ENCODE results near the gene FAM78A.
"Not testable (repeated sequence)": the region's sequence is repeated elsewhere in the genome, so short reads cannot be mapped to it uniquely, and the experiment has no call there.

FAM78A gene

DNA sequence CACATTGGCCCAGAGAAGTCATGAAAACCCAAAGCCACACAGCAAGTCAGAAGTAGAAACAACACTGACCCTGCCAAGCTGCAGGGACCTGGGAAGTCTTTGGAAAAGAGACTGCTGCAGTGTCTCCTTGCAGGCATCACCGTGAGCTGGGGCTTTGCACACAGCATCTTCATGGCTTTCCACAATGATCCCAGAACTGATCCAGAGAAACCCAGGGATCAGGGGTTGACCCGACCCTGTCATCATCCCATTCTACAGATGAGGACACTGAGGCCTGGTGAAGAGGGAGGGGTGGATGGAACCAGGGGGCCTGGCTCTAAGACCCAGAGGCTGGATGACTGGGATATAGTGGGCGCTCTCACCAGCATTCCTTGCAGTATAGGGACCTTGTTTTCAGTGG is 4.3 kb upstream of the FAM78A start:
- no peak for DNase-seq

DNA sequence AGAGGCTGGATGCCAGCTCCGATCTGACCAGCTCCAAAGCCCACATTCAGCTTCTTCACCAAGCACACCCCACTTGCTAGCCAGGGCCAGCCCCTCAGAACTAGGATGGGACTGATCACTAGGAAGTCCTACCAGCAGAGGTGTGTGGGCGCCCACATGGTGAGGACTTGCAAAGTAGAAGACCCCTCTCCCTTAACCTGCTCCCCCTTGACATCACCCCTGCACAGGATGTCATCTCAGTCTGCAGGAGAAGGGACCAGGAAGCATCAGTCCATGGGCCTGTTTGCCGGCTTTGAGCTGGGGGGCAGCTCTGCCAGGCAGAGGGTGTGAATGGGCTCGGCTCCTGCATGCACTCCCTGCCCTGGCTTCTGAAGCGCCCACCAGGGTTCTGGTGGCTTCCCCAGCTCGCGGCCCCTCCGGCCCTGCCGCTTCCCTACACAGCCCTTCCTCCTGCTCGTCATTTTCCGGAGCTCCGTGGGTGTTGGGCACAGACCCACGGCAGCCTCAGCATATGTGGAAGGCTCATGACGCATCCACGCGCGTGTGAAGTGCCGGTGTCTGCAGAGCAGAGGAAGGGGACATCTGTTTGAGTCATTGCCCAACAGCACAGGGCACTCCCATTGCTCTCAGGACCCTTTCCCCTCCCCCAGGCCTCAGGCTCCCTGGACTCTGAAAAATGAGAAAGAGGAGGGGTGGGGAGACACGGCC is 3.7 kb upstream of the FAM78A start:
- no peak for DNase-seq

DNA sequence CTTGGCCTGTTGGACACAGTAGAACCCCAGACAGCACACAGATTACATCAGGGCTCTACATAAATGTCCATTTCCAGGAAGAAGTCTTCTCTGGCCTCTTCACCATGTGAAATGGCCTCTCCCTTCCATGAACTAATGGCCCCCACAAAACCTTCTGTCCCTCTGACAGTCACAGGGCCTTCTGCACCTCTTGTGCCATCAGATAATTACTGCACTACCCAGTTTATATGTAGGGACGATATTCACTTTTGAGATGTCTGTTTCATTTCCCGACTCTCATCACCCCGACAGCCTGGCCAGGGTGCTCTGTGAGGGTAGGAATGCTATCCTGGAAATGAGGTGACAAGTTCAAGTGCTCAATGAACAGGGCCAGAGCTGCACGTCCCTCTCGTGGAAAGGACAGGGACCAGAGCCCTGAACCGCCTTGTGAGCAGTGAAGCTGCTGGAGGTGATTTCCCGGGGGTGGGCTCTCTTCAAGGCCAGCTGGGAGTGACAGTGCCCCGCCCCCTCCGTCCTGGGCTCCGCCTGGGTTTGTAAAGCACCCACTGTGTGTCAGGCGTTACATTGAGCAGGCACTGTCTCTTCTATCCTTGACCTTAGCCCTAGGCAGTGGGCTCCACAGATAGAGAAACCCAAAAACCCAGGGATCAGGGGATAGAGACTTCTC is 3.0 kb upstream of the FAM78A start:
- DNase-seq = no peak

DNA sequence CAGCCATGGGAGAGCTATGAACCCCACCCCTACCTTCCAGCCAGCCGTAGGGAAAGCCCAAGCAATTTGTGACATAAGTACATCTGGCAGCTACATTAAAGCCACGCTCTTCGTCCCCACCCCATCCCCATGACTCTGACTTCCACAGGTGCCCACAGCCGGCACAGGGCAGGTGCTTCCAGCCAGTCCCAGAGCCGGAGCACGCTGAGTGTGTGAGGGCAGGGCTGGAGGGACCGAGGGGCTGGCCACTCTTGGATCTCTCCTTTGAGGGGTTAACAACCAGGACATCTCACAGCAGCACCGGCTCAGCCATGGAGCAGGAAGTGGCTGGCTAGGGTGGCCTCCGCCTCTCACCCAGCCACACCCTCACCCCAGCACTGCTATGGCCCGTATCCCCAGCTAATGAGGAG is 2.4 kb upstream of the FAM78A start:
- DNase-seq = no peak

DNA sequence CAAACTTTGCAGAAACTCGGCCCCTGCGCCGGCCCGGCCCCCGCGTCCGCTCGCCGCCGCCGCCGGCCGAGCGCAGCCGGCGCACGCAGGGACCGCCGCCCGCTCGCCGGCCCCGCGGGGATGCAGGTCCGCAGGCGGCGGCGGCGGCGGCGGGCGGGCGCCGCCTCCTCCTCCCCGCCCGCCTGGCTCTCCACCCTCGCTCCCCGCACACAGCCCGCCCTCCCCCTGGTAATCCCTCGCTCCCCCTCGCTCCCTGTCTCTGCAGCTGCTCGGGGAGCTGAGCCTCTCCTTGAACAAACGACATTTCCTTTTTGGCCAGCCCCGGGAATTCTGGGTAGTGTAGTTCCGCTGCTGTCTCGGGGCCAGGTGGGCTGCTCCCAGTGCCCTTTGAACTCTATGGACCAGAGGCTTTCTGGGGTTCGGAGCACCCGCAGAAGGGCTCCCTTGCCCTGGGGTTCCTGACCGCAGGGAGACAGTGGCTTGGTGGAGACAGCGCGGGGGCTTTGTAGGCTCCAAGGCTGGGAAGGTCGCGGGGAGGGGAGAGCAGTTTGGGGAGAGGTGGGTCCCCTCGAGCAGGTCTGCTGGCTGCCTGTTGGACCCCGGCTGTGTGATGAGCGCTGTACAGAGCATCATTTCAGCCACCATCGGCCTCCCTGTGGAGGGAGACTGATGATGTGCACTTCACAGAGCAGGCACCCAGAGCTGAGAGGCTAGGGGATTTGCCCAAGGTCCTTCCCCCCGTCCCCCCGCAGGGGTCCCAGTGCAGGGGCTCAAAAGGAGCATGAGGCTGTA is 1.8 kb upstream of the FAM78A start:
- DNase-seq = peak; percentile 97

DNA sequence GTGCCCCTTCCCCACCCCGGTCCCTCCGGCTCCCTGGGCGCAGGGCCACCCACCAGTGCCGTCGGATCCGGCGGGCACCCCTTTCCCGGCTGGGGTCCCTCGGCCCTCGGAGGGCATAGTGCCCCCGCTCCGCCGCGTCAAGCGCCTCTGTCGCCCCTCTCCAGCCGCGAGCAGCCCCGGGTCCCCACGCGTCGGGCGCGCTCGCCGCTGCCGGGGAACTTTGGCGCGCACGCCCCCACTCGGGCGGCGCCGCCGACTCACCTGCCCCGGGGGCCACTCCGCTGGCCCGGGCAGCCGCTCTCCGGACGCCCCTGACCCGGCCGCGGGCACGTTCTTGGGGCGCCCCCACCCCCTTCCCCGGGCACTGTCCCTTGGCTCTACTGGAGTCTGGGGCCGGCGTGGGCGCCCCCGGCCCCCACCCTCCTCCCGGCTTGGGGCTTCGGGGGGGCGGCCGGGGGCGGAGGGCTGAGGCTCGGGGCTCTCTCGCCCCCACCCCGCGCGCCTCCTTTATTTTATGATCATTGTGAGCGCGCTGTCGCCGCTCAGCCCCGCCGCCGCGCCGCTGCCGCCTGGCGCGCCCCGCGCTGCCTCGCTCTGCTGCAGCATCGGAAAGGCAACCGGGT is 1.1 kb upstream of the FAM78A start:
- DNase-seq = peak; percentile 47

DNA sequence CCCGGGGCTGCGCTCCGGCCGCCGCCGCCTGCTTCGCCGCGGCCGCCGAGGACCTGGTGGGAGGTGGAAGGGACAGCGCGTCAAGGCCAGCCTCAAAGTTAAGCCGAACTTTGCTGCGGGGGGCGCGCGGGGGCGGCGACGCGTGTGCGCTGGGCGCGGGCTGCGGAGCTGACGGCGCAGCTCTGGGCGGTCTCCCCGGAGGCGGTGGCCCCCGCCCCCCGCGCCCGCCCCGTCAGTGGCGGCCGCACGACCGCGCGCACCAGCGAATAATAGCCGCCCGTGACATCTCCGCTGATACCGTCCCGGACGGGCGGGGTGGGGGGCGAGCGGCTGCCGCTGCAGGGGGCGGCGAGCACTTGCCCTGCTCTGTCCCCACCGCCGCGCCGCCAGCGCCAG is 579 bp upstream of the FAM78A start:
- DNase-seq = peak; percentile 31

DNA sequence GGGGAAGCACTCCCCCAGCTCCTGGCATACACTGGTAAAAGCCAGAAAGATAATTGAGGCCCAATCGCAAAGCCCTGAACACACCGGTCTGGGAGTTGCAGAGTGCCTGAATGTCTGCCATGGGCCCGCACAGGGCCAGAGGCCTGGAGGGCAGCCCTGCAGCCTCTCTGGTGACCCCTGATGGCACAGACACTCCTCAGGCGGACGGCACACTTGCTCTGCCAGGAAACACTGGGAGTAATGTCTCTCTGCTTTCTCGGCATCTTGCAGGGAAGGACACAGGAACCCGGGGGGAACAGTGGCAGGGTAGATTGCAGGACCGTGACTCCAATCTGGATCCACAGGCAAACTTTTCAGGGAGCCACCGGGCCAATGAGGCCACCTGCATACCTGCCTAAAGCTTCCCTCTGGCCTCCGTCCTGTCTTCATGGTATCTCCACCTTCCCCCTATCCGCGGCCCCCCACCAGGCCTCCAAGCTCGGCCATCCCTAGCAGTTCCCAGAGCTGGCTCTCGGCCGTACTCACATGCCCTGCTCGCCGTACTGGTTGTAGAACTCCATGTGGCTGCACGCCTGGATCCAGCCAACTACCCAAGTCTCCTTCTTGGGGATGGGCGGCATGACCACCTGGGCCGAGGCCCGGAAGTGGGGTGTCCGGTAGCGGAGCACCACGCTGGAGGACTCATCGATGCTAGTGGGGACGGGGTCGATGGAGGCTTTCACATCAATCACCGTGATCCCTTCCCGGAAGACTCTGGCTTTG is 797 bp downstream of the FAM78A start:
- peak; percentile 42 for DNase-seq

DNA sequence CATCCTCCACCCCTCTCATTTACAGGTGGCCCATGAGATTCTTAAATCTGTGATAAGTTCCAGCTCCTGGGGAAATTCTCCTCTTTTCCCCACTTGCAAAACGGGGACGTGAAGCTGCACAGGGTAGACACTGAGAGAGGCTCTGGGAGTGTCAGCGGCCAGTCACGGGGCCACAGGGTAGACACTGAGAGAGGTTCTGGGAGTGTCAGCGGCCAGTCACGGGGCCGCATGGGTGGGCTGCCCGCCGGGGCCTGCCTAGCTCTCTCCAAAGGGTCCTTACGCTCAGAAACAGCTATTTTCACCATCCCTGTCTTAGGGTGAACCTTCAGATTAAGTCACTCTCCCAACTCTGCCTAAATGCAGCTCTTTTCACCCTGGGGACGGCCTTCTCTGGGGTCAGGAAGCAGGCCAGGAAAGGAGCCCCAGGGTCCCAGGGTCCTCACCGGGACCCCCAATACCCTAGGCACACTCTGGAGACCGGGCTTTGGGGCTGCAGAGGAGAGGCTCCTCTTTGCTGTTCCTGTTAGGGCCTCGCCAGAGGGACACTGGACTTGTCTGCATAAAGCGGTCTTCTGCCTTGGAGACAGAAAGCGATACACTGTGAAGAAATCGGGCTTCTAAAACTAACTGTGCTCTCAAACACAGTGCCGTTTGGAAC is 1.5 kb downstream of the FAM78A start:
- no peak for DNase-seq

DNA sequence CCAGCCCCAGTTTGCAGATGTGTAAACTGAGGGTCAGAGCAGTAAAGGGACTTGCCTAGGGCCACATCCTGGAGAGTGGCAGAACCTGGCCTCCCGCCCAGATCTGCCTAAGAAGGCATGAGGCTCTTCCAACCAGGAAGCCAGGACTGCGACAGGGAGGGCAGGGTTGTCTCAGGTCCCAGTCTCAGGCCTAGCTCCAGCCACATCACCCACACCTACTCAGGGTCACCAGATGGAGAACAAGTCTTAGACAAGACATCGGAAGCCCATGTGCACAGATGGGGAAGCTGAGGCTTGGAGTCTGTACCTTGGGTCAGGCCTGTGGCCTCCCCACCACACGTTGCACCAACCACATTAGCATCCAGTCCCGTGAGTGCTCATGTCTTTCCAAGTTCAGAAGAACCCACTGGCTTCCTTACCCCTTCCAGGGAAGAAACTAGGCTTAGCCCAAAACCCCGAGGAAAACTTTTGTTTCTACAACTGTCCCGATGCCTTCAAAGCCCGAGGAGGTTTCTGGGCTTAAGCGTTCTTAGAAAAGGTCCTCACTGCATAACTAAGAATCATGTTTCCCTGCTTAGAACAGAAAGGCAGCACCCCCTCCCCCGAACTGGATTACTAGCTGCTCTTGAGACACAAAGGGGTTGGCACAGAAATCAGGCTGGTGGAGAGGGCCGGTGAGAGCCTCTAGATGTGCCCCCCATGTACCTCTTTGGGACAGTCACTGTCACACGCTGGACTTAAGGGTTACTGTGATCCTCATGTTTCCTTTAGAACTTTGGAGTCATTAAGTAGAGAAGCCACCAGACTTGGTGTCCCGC is 2.2 kb downstream of the FAM78A start:
- DNase-seq = peak; percentile 23

DNA sequence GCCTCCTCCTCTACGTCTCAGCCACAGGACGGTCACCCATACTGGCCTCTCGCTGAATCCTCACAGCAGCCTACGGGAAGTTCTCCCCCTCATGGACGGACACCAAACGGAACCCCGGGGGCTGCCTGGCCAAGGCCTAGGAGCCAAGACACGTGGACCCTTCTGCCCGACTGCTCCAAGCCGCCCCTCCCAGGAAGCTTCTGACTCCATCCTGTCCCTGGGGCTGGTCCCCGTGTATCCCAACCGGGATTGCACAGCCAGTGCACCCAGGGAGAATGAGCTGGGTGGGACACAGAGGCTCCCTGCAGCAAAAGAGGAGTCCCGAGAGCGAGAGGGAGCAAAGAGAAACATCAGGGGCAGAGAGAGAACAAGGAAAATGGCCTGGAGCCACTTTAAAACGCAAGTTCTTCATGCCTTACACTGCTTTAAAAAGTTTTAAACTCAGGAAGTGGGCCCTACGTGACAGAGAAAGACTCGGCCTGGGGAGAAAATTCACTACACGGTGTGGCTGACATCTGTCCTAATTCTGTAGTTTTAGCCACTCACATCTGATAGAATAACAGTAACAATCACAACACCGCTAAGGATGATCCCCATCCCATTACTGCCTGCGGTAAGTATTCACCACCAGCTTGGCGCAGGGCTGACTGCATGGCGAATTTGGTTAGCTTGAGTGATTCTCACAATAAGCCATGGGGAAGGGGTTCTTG is 3.0 kb downstream of the FAM78A start:
- DNase-seq = no peak

DNA sequence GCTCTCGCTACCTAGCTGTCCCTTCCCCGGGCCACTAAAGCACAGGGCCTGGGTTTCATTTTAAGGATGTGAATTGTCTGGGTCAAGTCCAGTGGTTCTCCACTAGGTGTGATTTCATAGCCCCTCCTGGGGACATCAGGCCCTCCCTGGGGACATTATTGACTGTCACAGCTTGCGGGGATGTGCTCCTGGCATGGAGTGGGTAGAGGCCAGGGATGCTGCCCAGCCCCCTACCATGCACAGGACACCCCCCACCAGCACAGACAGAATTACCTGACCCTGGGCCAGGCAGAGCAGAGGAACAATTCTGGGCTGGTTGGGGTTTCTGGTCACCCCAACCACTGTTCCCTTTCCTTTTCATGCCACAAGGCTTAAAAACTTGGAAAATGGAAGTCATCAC is 4.1 kb downstream of the FAM78A start:
- DNase-seq = no peak

DNA sequence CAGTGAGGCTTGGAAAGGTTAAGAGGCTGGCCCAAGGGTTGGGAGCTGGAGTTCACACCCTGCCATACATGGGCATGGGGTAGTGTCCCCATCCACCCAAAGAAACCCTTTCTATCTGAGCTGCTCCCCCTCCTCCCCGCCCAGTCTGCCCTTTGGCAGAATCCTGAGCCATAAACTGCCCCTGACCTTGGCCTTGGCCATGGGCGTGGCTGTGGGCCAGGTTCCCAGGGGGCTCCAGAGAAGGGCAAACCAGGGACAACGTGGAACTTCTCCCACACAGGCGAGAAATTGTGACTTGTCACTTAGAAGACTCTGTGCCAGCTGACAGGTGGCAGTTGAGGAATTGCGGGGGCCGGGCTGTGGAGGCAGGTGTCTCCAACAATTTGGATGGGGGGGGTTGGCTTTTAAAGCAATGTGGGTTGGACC is 4.8 kb downstream of the FAM78A start:
- DNase-seq = peak; percentile 21

DNA sequence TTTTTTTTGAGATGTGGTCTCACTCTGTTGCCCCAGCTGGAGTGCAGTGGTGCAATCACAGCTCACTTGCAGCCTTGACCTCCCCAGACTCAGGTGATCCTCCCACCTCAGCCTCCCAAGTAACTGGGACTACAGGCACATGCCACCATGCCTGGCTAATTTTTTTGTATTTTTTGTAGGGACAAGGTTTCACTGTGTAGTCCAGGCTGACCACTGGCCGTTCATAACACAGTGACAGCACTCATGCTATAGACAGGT is 5.4 kb downstream of the FAM78A start:
- DNase-seq = not testable (repeated sequence)

DNA sequence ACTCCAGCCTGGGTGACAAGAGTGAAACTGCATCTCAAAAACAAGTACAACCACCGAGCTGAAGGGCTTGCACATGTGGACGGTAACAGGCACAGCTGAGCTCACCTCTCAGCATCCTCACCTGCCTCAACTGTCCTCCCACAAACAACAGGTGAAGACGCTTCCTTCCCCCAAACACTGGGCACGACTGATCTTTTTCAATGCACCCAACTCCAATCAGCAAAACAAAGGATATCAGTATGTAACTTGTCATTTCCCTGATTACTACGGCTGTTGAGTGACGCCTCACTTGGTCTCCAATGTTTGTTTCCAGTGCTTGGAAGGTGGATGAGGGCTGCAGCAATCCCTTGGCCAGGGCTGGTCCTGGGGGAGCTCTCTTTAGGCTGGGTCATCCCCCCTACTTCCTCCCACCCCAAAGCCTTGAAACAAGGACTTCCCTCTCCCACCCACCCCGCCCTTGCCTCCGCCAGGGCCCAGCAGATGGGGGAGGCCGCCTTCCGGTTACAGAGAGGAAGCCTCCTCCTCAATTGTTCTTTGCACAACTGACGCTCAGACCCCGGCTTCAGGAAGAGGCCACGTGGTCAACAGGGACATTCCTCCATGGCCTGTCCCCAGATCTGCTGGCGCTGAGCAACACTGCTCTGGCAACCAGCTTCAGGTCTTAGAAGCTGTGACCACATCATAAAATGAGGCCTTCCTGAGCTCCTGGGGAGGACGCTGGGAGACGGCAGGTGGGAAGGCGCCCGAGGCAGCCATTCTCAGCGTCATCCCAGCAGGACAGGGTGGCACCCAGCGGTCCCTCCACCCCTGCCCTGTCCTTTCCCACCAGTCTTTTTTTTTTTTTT is 5.9 kb downstream of the FAM78A start:
- DNase-seq = no peak

DNA sequence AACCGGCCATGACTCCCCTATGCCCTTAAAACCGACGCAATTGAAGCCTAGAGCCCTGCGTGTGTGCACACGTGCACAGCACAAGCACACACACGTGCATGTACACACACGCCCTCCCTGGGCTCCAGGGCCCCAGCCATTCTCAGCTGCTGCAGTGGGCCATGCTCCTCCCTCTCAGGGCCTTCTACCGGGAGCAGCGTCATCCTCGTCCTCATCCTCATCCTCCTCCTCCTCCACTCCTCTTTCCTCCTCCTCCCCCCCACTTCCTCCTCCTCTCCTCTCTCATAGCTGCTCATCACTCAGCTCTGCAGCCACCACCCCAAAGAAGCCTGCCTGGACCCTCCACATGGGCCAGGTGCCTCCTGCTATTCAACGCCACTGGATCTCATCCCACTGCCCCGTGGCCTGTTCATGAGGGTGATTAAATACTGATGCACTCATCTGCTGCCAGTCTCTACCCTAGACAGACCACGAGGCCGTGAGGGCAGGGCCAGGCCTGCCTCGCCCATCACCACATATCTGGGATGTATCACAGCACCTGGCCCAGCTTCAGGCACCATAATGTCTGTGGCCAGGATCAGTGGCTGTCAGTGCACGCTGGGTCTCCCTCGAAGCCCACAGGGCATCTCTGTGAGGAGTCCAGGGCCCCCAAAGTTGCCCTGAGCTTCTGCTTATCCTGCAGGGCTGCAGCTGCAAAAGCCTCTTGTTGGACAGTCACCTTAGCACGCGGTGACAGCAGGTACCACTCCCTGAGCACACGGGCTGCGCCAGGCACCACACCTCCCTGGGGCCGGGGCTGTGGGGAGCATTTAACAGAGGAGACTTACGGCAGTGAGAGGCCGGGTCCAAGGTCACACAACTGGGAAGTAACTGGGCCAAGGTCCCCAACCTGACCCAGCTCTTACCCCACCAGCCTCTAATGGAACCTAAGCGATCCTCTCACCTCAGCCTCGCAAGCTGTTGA is 9.8 kb downstream of the FAM78A start:
- DNase-seq = no peak

DNA sequence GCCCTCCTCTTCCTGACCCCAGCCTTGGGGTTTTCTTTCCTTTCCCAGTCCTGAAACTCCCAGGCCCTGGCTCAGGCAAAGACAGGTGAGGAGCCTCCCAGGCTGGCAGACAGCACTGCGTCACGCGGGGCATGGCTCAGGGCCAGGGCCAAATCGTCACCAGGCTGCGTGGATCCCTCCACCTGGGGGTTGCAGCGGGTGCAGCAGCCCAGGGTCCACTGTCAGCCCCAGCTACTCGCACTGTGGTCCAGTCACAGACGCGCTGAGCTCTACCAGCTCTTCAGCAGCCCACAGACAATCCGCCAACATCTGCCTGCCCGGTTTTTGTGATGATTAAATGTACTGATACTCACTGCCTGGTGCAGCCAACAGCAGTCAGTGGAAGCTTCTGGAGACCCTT is 12.1 kb downstream of the FAM78A start:
- no peak for DNase-seq

DNA sequence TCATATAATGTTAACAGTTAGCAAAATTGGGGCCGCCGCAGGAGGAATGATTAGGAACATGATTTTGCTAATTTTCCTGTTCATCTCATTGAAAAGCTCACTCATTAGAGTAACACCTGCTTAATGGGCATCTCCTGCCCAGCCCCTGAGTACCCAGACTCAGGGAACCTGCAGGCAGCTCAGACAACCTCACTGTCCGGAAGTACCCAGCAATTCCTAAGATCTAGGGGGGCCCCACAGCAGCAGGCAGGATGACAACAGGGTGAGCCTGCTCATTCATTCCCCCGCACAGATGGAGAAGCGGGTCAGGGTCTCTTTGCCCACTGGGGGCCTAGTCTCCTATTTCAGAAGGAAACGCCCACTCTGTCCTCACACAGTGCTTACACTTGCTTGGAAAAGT is 12.6 kb downstream of the FAM78A start:
- no peak for DNase-seq

DNA sequence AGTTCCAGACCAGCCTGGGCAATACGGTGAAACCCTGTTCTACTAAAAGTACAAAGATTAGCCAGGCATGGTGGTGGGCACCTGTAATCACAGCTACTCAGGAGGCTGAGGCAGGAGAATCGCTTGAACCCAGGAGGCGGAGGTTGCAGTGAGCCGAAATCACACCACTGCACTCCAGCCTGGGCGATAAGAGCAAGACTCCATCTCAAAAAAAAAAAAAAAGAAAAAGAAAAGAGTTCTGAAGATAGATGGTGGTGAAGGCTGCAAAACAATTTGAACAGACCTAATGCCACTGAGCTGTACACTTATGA is 13.3 kb downstream of the FAM78A start:
- DNase-seq = not testable (repeated sequence)
